ENCODE measurements around the gene NDUFC1. TPM values are rescaled to one million over a fixed set of nuclear protein-coding genes. Genes with fewer than 3 reads are reported as not detected.

NDUFC1 gene
- total RNA-seq, 1 experiment from 2014 or later: 59.1 TPM

DNA sequence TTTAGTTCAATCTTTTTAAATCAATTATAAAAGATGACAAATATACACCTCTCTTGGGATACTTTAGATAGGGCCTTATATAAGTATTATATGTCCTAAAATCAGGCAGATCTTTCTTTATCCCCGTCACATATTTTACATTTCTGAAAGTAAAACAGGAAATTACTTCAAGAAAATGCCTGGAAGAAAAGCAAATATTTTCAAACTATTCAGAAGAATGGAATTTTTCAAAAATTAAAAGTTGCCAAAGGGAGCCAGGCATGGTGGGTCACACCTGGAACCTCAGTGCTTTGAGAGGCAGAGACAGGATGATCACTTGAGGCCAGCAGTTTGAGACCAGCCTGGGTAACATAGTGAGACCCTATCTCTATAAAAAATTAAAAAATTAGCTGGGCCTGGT is 56.7 kb downstream of the NDUFC1 start:
- no peak overlapping the region for H3K56ac ChIP-seq (ENCODE audit: insufficient read length, low read depth, low read length)
- no peak for TF ChIP-seq CTCF (conservative IDR thresholded peaks at IDR 0.05)
- H2BK5ac ChIP-seq (ENCODE audit: insufficient read length, low read length): no peak overlapping the region
- H3K23ac ChIP-seq (ENCODE audit: insufficient read length, low read depth, low read length): no peak overlapping the region
- H3K9ac ChIP-seq (ENCODE audit: extremely low read depth, insufficient read length, low read length): no peak overlapping the region
- Mint-ChIP-seq H3K4me1 (peaks cover 22 to 23% of the 10 kb centered on the region in 2 experiments), H3K36me3 (ENCODE audit: insufficient read depth in 1 of 3, low read depth in 3 of 3) (no peaks in the 10 kb centered on the region), H3K4me3 (no peak overlapping the region), H3K9me3 (no peaks in the 10 kb centered on the region), H3K27me3 (ENCODE audit: low read depth) (no peaks in the 10 kb centered on the region), H3K27ac (no peak overlapping the region)
- no CpG with 5 or more reads among the region's 1 CpG for WGBS (ENCODE audit: extremely low coverage, insufficient read length, low lambda C conversion rate)
- H4K20me1 ChIP-seq (ENCODE audit: control insufficient read depth, insufficient read depth, insufficient read length): no peaks in the 10 kb centered on the region
- H4K91ac ChIP-seq (ENCODE audit: insufficient read length, low read depth, low read length): no peak overlapping the region
- H2BK15ac ChIP-seq (ENCODE audit: low read depth, low read length): no peak overlapping the region
- DNase-seq: no peak
- H4K8ac ChIP-seq (replicated peaks; ENCODE audit: insufficient read length, low read depth, low read length): no peak overlapping the region
- no peak overlapping the region for H3K27ac ChIP-seq (ENCODE audit: insufficient read length, low read depth, low read length)
- no peak overlapping the region for H3K18ac ChIP-seq (ENCODE audit: insufficient read length, low read depth, low read length)
- H3K79me2 ChIP-seq (ENCODE audit: insufficient read depth, low read length): no peaks in the 10 kb centered on the region
- H3T11ph ChIP-seq (ENCODE audit: low read length): no peak overlapping the region
- no peaks in the 10 kb centered on the region for H3K9me3 ChIP-seq (ENCODE audit: control insufficient read depth, low read depth, low read length)
- peaks cover 14% of the 10 kb centered on the region; the same call in 1 of the 2 replicates for H3K4me1 ChIP-seq (ENCODE audit: insufficient read depth, low read length)
- no peak overlapping the region for H3K14ac ChIP-seq (ENCODE audit: insufficient read depth, low read length)
- no peak overlapping the region for H4K5ac ChIP-seq (ENCODE audit: insufficient read length, low read depth, low read length)
- H2AK5ac ChIP-seq (ENCODE audit: insufficient read length, low read length): no peak overlapping the region
- no peak overlapping the region for H2AFZ ChIP-seq (ENCODE audit: low read length)
- H2BK12ac ChIP-seq (ENCODE audit: insufficient read length, low read depth, low read length): no peak overlapping the region
- no peaks in the 10 kb centered on the region for H3K79me1 ChIP-seq (ENCODE audit: insufficient read depth, low read depth, low read length, poor library complexity, severe bottlenecking)
- no peak overlapping the region for H2BK120ac ChIP-seq (ENCODE audit: low read depth, low read length, poor library complexity, severe bottlenecking)
- H3K4ac ChIP-seq (ENCODE audit: low read depth, low read length): no peak overlapping the region
- H2BK20ac ChIP-seq (ENCODE audit: low read depth, low read length, poor library complexity, severe bottlenecking): no peak overlapping the region
- no peak overlapping the region for H3K4me2 ChIP-seq (ENCODE audit: insufficient read depth, insufficient read length, low read length)
- no peaks in the 10 kb centered on the region for H3K27me3 ChIP-seq (ENCODE audit: insufficient read depth, low read length)
- H3K23me2 ChIP-seq (ENCODE audit: insufficient read length, low read depth, low read length, poor library complexity, severe bottlenecking): no peaks in the 10 kb centered on the region

Measured in H9 (cell line).